ES-I3 (cell line): Measurements from ENCODE around the gene PAQR4.

ENCODE experiments used
- H3K36me3 ChIP-seq: 2 replicates; pipeline ENCODE4 v1.6.1; 2013; ENCODE audit warnings: mild to moderate bottlenecking, low read length, control low read depth, moderate library complexity; ENCODE audit not compliant: insufficient read depth
- H3K4me1 ChIP-seq: 2 replicates; pipeline ENCODE4 v1.6.1; 2013; ENCODE audit warnings: mild to moderate bottlenecking, control low read depth, low read length; ENCODE audit not compliant: insufficient read depth
- H3K9ac ChIP-seq: 2 replicates; pipeline ENCODE4 v1.6.1; 2013; ENCODE audit warnings: low read depth, mild to moderate bottlenecking, low read length, moderate library complexity
- H3K9me3 ChIP-seq: 2 replicates; pipeline ENCODE4 v1.6.1; 2013; ENCODE audit warnings: mild to moderate bottlenecking, low read length, moderate library complexity; ENCODE audit not compliant: control insufficient read depth, insufficient read depth

Gene PAQR4

DNA sequence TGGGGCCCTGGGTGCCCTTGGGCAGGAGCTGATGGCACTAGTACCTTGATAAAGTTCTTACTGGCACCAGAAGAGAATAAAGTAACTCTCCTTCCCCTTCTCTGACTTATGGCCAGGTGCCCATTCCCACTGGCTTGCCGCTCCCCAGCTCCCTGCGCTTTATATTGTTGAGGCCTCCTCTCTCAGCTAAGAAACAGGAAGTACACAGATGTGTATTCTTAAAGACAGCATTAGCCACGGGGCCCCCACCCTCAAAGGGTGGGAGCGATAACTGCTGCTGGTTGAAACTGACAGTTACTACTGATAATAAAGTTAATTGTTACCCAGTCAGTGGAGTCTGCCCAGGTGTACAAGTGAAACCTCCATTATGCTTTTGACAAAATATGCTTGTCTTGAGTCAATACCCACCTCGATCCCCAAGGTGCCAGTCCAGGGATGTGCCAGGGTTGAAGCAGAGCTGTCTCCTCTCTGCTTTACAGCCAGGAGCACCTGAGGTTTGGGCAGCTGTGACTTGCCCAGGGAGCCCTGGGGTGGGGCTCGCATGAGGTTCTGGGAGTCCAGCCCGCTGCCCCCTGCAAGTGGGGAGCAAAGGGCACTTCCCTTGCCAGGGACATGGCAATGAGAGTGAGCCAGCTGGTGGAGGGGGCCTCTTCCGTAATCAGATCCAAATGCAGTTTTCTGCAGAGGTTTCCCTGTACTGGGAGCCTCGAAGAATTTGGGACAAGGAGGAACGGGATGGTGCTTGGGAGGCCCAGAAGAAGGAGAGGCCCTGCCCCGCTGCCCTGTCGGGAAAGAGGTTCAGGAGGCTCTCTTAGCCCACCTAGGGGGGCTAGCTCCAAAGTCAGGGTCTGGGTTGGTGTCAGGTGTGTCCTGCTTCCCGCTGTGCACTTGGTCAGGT is 38.2 kb downstream of the PAQR4 start:
- Histone ChIP-seq H3K4me1 (peaks cover 41% of the 10 kb centered on the region), H3K36me3 (no peaks in the 10 kb centered on the region), H3K9ac (peak overlapping the region; percentile 55), H3K9me3 (no peaks in the 10 kb centered on the region)

DNA sequence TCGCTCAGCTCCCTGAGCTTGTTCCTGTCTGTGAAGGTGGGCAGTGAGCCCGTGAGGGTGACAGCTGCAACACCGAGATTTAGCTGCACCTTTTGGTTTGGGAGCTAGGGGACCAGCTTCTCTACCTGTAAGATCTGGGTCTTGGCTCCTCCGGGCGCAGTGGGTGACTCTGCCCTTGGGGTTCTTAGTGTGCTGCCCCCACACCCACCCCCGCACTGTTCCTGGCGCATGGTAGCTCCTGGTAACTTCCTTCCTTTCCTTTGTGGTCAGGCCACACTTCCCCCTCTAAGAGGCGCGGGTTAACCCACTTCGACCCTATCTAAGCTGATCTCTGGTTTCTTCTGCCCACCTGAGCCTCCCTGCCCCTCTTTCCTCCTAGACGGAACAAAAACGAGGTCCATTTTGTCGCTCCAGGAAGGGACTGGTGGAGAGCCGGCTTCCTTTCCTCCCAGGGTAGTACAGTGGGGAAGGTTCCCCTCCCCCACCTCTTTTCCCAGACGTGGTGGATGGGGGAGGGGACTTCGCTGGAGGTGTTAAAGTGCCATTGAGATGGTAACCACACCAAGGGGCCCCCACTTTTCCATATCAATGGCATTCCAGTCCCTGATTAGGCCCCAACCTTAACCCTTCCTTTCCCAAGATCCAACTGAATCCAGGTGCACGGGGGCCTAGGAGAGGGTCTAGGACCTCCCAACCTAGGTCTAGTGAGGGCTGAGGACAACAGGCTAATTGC is 39.0 kb downstream of the PAQR4 start:
- Histone ChIP-seq H3K9me3 (no peaks in the 10 kb centered on the region), H3K9ac (peak overlapping the region; percentile 55), H3K4me1 (peaks cover 45% of the 10 kb centered on the region), H3K36me3 (no peaks in the 10 kb centered on the region)

DNA sequence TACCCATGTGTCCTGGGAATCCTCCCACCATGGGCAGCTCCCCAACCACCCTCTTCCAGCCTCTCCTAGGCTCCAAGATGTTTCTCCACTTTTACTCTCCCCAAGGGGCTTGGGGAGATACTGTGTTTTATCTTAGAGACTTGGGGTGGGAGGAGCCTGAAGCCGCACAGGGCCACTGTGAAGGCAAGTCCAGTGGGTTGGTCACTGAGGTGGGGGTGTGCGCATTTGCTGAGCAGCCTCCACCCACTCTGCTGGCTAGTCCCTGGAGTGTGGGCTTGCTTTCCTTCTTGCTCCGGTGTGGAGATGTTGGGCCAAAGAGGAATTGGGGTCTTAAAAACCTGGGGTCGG is 39.5 kb downstream of the PAQR4 start:
- Histone ChIP-seq H3K36me3 (no peaks in the 10 kb centered on the region), H3K9ac (peak overlapping the region; percentile 34), H3K9me3 (no peaks in the 10 kb centered on the region), H3K4me1 (peaks cover 50% of the 10 kb centered on the region)

DNA sequence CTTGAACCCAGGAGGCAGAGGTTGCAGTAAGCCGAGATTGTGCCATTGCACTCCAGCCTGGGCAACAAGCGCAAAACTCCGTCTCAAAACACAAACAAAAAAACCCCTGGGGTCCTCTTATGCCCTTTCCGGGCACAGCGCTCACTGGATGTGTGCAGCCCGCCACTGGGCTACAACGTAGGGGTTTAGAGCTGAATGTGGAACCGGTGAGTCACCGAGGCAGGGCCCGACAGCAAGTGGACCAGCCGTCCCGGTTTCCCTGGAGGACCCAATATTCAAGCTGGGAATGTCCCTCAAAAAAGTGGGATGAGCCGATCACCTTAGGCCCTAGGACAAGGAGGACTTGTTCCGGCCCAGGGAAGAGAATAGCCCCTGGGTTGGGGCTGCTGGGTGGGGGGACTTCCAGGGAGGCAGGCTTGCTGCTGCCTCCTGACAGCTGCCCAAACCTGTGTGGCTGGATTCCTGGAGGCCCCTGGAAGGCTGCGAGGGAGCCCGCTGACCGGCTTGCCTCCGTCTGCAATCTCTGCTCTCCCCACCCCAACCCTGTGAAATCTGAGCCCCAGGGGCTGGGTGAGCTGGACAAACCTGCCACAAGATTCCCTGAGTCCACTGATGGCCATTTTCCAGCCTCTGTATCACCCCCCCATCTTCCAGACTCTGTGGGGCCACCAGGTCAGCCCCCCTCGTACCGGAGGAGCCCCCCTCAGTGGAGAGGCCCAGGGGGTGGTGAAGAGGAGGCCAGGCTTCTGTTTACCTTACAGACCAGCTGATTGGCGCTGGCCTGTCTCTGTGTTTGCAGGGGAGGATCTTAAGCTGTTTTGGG is 40.6 kb downstream of the PAQR4 start:
- peak overlapping the region; percentile 34 for H3K9ac ChIP-seq
- no peaks in the 10 kb centered on the region for H3K9me3 ChIP-seq
- peaks cover 59% of the 10 kb centered on the region for H3K4me1 ChIP-seq
- H3K36me3 ChIP-seq, result peaks cover under 1% of the 10 kb centered on the region; the same call in 1 of the 2 replicates

DNA sequence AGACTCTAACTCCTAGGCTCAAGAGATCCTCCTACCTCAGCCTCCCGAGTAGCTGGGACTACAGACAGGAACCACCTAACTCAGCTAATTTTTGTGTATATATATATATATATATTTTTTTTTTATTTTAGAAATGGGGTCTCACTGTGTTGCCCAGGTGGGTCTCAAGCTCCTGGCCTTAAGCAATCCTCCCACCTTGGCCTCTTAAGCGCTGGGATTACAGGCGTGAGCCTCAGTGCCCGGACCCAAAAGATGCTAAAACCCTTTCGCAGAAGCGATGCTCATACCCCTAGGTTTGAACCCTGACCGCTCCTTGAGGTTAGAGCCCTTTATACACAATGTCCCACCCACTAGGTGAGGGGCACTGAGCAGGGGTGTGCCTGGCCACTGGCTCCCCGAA is 41.4 kb downstream of the PAQR4 start:
- no peaks in the 10 kb centered on the region for H3K9me3 ChIP-seq
- H3K4me1 ChIP-seq, result peaks cover 59% of the 10 kb centered on the region
- peaks cover 4% of the 10 kb centered on the region; the same call in 1 of the 2 replicates for H3K36me3 ChIP-seq
- H3K9ac ChIP-seq, result no peak overlapping the region

DNA sequence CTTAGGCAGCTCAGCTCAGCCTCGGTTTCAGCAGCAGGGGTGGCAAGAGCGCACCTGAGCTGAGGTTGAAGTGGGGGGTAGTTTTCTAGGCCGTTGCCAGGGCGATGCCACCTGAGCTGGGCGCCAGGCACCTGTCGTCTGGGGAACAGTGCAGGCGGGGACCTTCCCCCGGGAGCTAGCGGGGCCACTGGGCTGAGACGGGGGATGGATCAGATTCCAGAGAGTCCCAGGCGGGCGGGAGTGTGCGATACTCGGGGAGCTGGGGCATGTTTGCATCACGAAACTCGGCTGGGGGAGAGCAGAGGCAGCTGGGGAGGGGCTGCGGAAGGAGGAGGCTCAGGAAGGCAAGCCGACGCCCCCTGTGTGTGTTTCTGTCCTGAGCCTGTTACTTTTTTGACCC is 43.1 kb downstream of the PAQR4 start:
- peaks cover 52% of the 10 kb centered on the region for H3K4me1 ChIP-seq
- H3K9ac ChIP-seq, result peak overlapping the region; percentile 45; the same call in 1 of the 2 replicates
- peaks cover 4% of the 10 kb centered on the region; the same call in 1 of the 2 replicates for H3K36me3 ChIP-seq
- H3K9me3 ChIP-seq, result no peaks in the 10 kb centered on the region

DNA sequence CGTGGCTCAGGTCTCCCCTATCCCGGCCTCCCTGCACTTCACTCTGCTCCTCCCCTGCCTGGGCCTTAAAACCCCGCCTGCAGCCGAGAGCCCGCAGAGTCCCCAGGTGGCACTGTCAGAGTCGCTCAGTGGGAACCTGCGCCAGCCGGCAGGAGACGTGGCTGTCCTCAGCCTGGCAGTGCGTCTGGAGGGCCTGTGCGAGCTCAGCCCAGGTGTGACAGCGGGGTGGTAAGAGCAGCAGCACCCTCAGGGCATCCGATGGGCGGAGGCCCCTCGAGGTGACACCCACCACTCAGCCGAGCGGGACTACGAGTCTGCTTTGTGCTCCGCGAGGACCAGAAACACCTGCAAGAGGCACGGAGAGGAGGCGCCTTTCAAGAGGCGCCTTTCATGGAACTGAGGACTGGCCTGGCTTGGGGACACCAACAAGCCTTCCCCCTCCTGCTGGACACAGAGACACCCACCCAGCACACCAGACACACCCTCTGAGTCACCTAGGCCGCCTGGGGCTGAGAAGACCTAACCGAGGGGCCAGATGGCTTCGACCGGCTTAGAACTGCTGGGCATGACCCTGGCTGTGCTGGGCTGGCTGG is 43.8 kb downstream of the PAQR4 start, which contains the start of gene CLDN9:
Gene CLDN9 (plus strand): TSS at position 96 of the 593 bp plus-strand sequence. CDS start 440 bp downstream, at position 536.
- Histone ChIP-seq H3K36me3 (peaks cover 4% of the 10 kb centered on the region; the same call in 1 of the 2 replicates), H3K9ac (peak within 1 kb of the TSS; percentile 45; the same call in 1 of the 2 replicates), H3K4me1 (peaks cover 45% of the 10 kb centered on the region; the same call in 1 of the 2 replicates), H3K9me3 (no peaks in the 10 kb centered on the region)

DNA sequence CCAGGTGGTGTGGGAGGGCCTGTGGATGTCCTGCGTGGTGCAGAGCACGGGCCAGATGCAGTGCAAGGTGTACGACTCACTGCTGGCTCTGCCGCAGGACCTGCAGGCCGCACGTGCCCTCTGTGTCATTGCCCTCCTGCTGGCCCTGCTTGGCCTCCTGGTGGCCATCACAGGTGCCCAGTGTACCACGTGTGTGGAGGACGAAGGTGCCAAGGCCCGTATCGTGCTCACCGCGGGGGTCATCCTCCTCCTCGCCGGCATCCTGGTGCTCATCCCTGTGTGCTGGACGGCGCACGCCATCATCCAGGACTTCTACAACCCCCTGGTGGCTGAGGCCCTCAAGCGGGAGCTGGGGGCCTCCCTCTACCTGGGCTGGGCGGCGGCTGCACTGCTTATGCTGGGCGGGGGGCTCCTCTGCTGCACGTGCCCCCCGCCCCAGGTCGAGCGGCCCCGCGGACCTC is 44.4 kb downstream of the PAQR4 start:
- H3K4me1 ChIP-seq, result peaks cover 43% of the 10 kb centered on the region; the same call in 1 of the 2 replicates

DNA sequence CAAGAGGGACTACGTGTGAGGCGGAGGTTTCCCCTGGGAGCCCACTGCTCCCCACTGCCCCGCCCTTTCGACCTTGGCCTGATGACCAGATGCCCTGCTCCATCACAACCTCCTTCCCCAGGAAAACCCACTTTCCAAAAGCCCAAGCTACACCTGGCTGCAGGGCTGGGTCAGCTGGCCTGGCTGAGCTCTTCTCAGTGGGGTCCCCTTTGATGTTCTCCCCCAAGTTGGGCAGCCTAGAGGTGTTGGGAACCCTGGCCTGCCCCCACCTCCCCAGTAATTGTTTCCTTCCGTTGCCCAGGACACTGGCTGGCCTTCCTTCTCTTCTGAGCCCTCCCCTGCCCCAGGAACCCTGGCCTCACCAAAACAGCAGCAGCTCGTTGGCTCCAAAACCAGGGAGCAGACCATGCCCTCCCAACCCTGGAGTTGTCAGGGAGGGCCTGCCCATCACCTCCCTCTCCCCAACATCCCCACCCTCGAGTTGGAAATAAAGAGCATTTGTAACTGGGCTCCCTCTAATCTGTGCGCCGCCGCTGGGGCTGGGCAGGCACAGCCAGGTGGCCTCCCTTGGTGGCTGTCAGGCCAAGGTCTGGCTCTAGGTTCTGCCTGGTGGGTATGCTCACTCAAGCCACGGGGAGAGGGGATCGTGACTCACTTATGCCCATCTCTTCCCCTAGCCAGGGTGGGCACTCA is 45.0 kb downstream of the PAQR4 start:
- 0 out of 2 replicates have a peak overlapping the region, but pooled peaks have one; percentile 6 for H3K9ac ChIP-seq
- peaks cover 37% of the 10 kb centered on the region; the same call in 1 of the 2 replicates for H3K4me1 ChIP-seq
- peaks cover 4% of the 10 kb centered on the region; the same call in 1 of the 2 replicates for H3K36me3 ChIP-seq
- H3K9me3 ChIP-seq, result no peaks in the 10 kb centered on the region

More for the DNA sequence above, 44.4 kb downstream of the PAQR4 start:
- H3K36me3 ChIP-seq, result peaks cover 4% of the 10 kb centered on the region; the same call in 1 of the 2 replicates
- 0 out of 2 replicates have a peak overlapping the region, but pooled peaks have one; percentile 14 for H3K9ac ChIP-seq
- no peaks in the 10 kb centered on the region for H3K9me3 ChIP-seq

DNA sequence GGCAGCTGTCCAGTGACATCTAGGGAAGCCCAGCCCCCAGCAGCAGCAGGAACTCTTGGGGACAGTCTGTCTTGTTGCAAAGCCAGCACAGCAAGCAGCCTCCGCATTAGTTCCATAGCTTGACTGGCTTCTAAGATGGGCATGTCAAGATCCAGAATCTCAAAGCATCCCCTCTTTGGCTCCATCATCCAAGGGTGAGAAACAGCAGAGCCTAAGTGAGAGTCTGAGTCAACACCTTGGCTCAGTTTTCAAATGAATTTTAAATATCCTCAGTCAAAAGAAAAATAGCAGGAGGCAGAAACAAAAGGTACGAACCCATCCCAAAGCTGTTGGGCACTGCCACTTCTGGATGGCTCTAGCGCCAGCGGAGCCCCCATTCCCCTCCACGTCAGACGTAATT is 45.8 kb downstream of the PAQR4 start:
- peaks cover 33% of the 10 kb centered on the region; the same call in 1 of the 2 replicates for H3K4me1 ChIP-seq

DNA sequence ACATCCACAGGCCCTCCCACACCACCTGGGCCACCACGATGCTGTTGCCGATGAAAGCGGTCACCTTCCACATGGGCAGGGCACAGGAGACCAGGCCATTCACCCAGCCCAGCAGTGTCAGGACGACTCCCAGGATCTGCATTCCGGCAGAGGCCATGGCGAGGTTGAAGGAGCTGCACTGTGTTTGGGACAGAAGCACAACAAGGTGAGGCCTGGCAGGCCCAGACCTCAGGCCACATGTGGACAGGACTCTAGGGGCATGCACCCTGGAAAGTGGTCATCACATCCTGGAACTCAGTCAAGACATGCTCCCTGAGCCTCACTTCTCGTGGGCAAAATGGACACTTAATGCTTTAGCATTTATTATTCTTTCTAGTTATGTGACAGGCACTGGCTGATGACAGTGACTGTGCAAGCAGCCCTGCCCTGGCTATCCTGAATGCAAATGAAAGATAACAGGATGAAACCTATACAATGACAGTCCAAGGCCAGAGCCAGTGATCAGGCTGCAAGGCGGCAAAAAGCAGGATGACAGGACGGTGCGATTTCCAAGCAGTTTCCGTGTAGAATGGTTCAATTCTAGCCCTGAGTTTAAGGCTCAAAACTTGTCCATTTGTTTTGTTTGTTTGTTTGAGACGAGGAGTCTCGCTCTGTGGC is 46.8 kb downstream of the PAQR4 start:
- peaks cover 25% of the 10 kb centered on the region; the same call in 1 of the 2 replicates for H3K4me1 ChIP-seq
- peaks cover 4% of the 10 kb centered on the region; the same call in 1 of the 2 replicates for H3K36me3 ChIP-seq
- no peak overlapping the region for H3K9ac ChIP-seq
- no peaks in the 10 kb centered on the region for H3K9me3 ChIP-seq

More for the DNA sequence above, 45.8 kb downstream of the PAQR4 start:
- Histone ChIP-seq H3K9ac (no peak overlapping the region), H3K36me3 (peaks cover 4% of the 10 kb centered on the region; the same call in 1 of the 2 replicates), H3K9me3 (no peaks in the 10 kb centered on the region)

DNA sequence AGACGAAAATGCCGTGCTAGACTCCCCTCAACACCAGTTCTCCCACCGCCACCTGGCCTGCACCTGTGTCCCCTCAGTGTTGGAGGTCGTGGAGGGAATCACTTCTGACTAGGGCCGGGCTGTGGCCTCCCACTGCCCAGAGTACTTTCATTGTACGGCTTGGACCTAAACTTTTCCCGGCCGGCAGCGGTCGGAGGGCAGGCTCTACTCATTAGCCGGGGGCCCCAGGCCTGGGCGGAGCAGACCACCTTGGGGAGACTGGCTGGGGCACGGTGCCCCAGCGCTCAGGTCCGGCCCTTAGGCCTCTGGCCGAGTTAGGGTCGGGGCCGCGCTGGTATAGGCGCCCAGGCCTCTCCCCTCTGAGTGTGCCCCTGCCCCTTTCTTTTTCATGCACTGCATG is 48.2 kb downstream of the PAQR4 start:
- Histone ChIP-seq H3K9ac (peak overlapping the region; percentile 89), H3K36me3 (peaks cover 8% of the 10 kb centered on the region; the same call in 1 of the 2 replicates), H3K4me1 (peaks cover 17% of the 10 kb centered on the region; the same call in 1 of the 2 replicates), H3K9me3 (no peaks in the 10 kb centered on the region)
